Hepatocyte (in vitro differentiated cells): Measurements from ENCODE around the gene LIN28B. TPM values are rescaled to one million over a fixed set of nuclear protein-coding genes. Genes with fewer than 3 reads are reported as not detected.

ENCODE experiments used
- DNase-seq: peaks from one replicate; pipeline ENCODE4 v3.0.0-alpha.2; 2016; ENCODE audit warnings: low spot score
- H2AFZ ChIP-seq: fragments of 200-600 bp; sonication (generic); 2 replicates; pipeline ENCODE4 v1.6.0; 2016; ENCODE audit warnings: antibody characterized with exemption, mild to moderate bottlenecking
- H3K27ac ChIP-seq: fragments of 200-600 bp; sonication (generic); 2 replicates; pipeline ENCODE4 v1.5.1; 2016; ENCODE audit warnings: mild to moderate bottlenecking
- H3K27me3 ChIP-seq: fragments of 200-600 bp; sonication (generic); 2 replicates; pipeline ENCODE4 v1.6.1; 2016
- H3K36me3 ChIP-seq: fragments of 200-600 bp; sonication (generic); replicated peaks from 2 replicates; pipeline ENCODE4 v1.5.1; 2016; ENCODE audit warnings: low read depth; ENCODE audit not compliant: insufficient read depth
- H3K4me1 ChIP-seq: fragments of 200-600 bp; sonication (generic); 2 replicates; pipeline ENCODE4 v1.5.1; 2016; ENCODE audit warnings: mild to moderate bottlenecking, moderate library complexity; ENCODE audit not compliant: insufficient read depth
- H3K4me2 ChIP-seq: fragments of 200-600 bp; sonication (generic); 2 replicates; pipeline ENCODE4 v1.6.0; 2016
- H3K4me3 ChIP-seq: fragments of 200-600 bp; sonication (generic); 2 replicates; pipeline ENCODE4 v1.5.1; 2016; ENCODE audit warnings: mild to moderate bottlenecking
- H3K79me2 ChIP-seq: fragments of 200-600 bp; sonication (generic); 2 replicates; pipeline ENCODE4 v1.6.0; 2017; ENCODE audit warnings: mild to moderate bottlenecking
- H3K9me2 ChIP-seq: fragments of 200-600 bp; sonication (generic); replicated peaks from 2 replicates; pipeline ENCODE4 v1.6.0; 2017; ENCODE audit warnings: mild to moderate bottlenecking; ENCODE audit not compliant: insufficient read depth
- H3K9me3 ChIP-seq: fragments of 200-600 bp; sonication (generic); 2 replicates; pipeline ENCODE4 v1.5.1; 2016; ENCODE audit warnings: low read depth, mild to moderate bottlenecking
- H4K20me1 ChIP-seq: fragments of 200-600 bp; sonication (generic); 2 replicates; pipeline ENCODE4 v1.6.0; 2016; ENCODE audit warnings: mild to moderate bottlenecking; ENCODE audit not compliant: insufficient read depth, poor library complexity, severe bottlenecking
- EZH2 ChIP-seq: fragments of 200-600 bp; sonication (generic); IDR thresholded peaks from 2 replicates; pipeline ENCODE4 v1.6.1; 2016; ENCODE audit warnings: antibody characterized with exemption, mild to moderate bottlenecking, borderline replicate concordance
- EZH2phosphoT487 ChIP-seq: fragments of 200-600 bp; sonication (generic); IDR thresholded peaks from one replicate; pipeline ENCODE4 v1.6.1; 2018; ENCODE audit warnings: antibody characterized with exemption, mild to moderate bottlenecking, low read depth, moderate library complexity; ENCODE audit not compliant: unreplicated experiment, severe bottlenecking
- WGBS: methylation state at CpG from one replicate; pipeline ENCODE4 v1.1.6; 2016; ENCODE audit warnings: low lambda C conversion rate; ENCODE audit errors: missing lambda C conversion rate; 5-methylcytosine and 5-hydroxymethylcytosine counted together
- polyA plus RNA-seq: library from polyadenylated mRNA; unstranded; fragments of >200 nt; fragmentation: Nextera tagmentation; extraction: Ambion mirVana; gene quantifications from 2 replicates; pipeline ENCODE4 v1.2.1, GENCODE V29; 2016
- total RNA-seq: library from RNA; depleted of rRNA; stranded (reverse); fragments of >200 nt; gene quantifications from 2 replicates; pipeline ENCODE4 v1.2.3, GENCODE V29; 2014
- TF ChIP-seq, protein P1 (sequence below): fragments of 200-600 bp; sonication (generic); IDR thresholded peaks from 2 replicates; pipeline ENCODE4 v1.5.1; 2016; ENCODE audit warnings: antibody characterized with exemption, mild to moderate bottlenecking; ENCODE audit not compliant: poor library complexity

Gene LIN28B
- total and polyA plus RNA-seq, 2 experiments from 2014 or later, result 1.8 to 8.9 TPM

- Histone ChIP-seq H3K4me2 (no peak overlapping the region), H2AFZ (no peak overlapping the region), H3K27me3 (no peaks in the 10 kb centered on the region), H3K79me2 (no peaks in the 10 kb centered on the region), H3K9me2 (no peaks in the 10 kb centered on the region), H3K27ac (no peak overlapping the region), H4K20me1 (no peaks in the 10 kb centered on the region), H3K4me1 (no peaks in the 10 kb centered on the region), H3K4me3 (no peak overlapping the region), H3K9me3 (no peaks in the 10 kb centered on the region), H3K36me3 (no peaks in the 10 kb centered on the region)
- WGBS, result 61% methylated on average over 1 of the region's 1 CpG
- TF ChIP-seq EZH2phosphoT487 (no peak), EZH2 (no peak)
- TF ChIP-seq, protein P1, sequence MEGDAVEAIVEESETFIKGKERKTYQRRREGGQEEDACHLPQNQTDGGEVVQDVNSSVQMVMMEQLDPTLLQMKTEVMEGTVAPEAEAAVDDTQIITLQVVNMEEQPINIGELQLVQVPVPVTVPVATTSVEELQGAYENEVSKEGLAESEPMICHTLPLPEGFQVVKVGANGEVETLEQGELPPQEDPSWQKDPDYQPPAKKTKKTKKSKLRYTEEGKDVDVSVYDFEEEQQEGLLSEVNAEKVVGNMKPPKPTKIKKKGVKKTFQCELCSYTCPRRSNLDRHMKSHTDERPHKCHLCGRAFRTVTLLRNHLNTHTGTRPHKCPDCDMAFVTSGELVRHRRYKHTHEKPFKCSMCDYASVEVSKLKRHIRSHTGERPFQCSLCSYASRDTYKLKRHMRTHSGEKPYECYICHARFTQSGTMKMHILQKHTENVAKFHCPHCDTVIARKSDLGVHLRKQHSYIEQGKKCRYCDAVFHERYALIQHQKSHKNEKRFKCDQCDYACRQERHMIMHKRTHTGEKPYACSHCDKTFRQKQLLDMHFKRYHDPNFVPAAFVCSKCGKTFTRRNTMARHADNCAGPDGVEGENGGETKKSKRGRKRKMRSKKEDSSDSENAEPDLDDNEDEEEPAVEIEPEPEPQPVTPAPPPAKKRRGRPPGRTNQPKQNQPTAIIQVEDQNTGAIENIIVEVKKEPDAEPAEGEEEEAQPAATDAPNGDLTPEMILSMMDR, result no peak
- no peak for DNase-seq
These were observed 35.0 kb upstream of the LIN28B start for GRCh38 chr6:104921896-104922295.

DNA sequence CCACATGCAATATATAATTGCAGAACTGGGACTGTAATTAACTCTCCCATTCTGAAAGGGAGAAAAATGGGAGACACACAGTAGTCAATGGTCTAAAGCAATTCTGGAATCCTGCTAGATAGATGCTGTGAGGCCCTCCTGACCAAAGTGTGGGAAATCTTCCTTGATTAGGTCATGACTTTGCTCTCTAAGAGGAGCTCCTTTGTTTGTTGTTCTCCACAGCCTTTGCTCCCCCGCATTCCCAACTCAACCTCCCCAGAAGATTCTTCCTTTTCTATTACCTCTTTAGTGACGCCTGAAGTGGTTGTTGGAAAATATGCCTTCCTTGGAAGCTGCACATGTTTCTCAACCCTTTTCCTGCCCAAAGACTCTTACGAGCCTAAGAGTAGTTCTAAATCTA, 28.8 kb upstream of the LIN28B start:
- Histone ChIP-seq H3K4me1 (no peaks in the 10 kb centered on the region), H3K36me3 (no peaks in the 10 kb centered on the region), H4K20me1 (no peaks in the 10 kb centered on the region), H3K4me3 (no peak overlapping the region), H2AFZ (no peak overlapping the region), H3K9me3 (no peaks in the 10 kb centered on the region), H3K9me2 (no peaks in the 10 kb centered on the region), H3K79me2 (no peaks in the 10 kb centered on the region), H3K27me3 (no peaks in the 10 kb centered on the region), H3K4me2 (no peak overlapping the region), H3K27ac (no peak overlapping the region)
- TF ChIP-seq, protein P1, result no peak
- TF ChIP-seq EZH2phosphoT487, result no peak
- no peak for DNase-seq
- 85% methylated on average over 3 of the region's 3 CpGs for WGBS

- H3K79me2 ChIP-seq, result no peaks in the 10 kb centered on the region
- no peaks in the 10 kb centered on the region for H3K4me1 ChIP-seq
- H3K9me3 ChIP-seq, result no peaks in the 10 kb centered on the region
- H3K27ac ChIP-seq, result no peak overlapping the region
- DNase-seq, result no peak
- no peaks in the 10 kb centered on the region for H4K20me1 ChIP-seq
- H3K9me2 ChIP-seq, result no peaks in the 10 kb centered on the region
- no peak for TF ChIP-seq EZH2
- TF ChIP-seq, protein P1, result no peak
- no peak for TF ChIP-seq EZH2phosphoT487
- no peak overlapping the region for H3K4me2 ChIP-seq
- peaks cover 4% of the 10 kb centered on the region for H3K27me3 ChIP-seq
- no peaks in the 10 kb centered on the region for H3K36me3 ChIP-seq
- H2AFZ ChIP-seq, result no peak overlapping the region
- 96% methylated on average over 5 of the region's 5 CpGs for WGBS
- H3K4me3 ChIP-seq, result no peak overlapping the region
These were observed 27.6 kb upstream of the LIN28B start for GRCh38 chr6:104929353-104929752.

- Histone ChIP-seq H2AFZ (no peak overlapping the region), H3K36me3 (no peaks in the 10 kb centered on the region), H3K4me1 (no peaks in the 10 kb centered on the region), H3K4me3 (no peak overlapping the region), H3K9me3 (no peaks in the 10 kb centered on the region), H3K9me2 (no peaks in the 10 kb centered on the region), H3K4me2 (no peak overlapping the region), H4K20me1 (no peaks in the 10 kb centered on the region), H3K27me3 (peaks cover 4% of the 10 kb centered on the region), H3K27ac (no peak overlapping the region), H3K79me2 (no peaks in the 10 kb centered on the region)
- TF ChIP-seq EZH2 (no peak), EZH2phosphoT487 (no peak)
- TF ChIP-seq, protein P1, result no peak
- no peak for DNase-seq
- 74% methylated on average over 2 of the region's 2 CpGs for WGBS
These were observed 26.0 kb upstream of the LIN28B start for GRCh38 chr6:104930939-104931338.
